ENCODE data around the gene ALS2. TPM values are rescaled to one million over a fixed set of nuclear protein-coding genes. Genes with fewer than 3 reads are reported as not detected.

ALS2 gene
- total and polyA plus RNA-seq, 8 donors, result 4.1 to 48.4 (median 9.4) TPM

Small RNAs within 50 kb of the gene (small RNA-seq; reads per million reads assigned to genes)
- gene RF00019, result 0 reads per million in 4 donors
- gene UBE2V1P11, result 0 reads per million in 4 donors

Other genes with a start within 250 kb of the ALS2 start
- 10 to 100 TPM in 4 of 5 donors, under 1 TPM in 1; 0.87 to 41.5 (median 17.5) TPM for gene TMEM237, start 137.4 kb downstream of the ALS2 start, total RNA-seq
- gene TMEM237, start 137.4 kb downstream of the ALS2 start, polyA plus RNA-seq, result 10 to 100 TPM in 1 of 3 donors, 1 to 10 TPM in 2; 4.3 to 12.3 (median 5.2) TPM
- under 1 TPM in 1 of 5 donors, not detected in 4; 0.73 TPM for gene MPP4, start 82.3 kb downstream of the ALS2 start, total RNA-seq
- gene MPP4, start 82.3 kb downstream of the ALS2 start, polyA plus RNA-seq, result under 1 TPM in 1 of 3 donors, not detected in 2; 0.46 TPM
- gene CDK15, start 25.6 kb upstream of the ALS2 start, total RNA-seq, result 10 to 100 TPM in 1 of 5 donors, 1 to 10 TPM in 2, not detected in 2; 1.3 to 24.1 (median 3.6) TPM
- 1 to 10 TPM in 2 of 3 donors, under 1 TPM in 1; 0.08 to 6.0 (median 2.9) TPM for gene CDK15, start 25.6 kb upstream of the ALS2 start, polyA plus RNA-seq

Data from stomach (tissue), 8 donors.